Choroid plexus epithelial cell (primary cell): ENCODE data around the gene NTNG2.
A peak's percentile ranks its signal among the peaks of the same experiment; 100 is the strongest.
"Not testable (repeated sequence)": the region's sequence is repeated elsewhere in the genome, so short reads cannot be mapped to it uniquely, and the experiment has no call there.

Experiments used
- DNase-seq: peaks from one replicate; pipeline ENCODE4 v3.0.0-alpha.2; 2010; ENCODE audit warnings: low read depth
- H3K4me3 ChIP-seq: 2 replicates; pipeline ENCODE4 v1.5.1; 2011; ENCODE audit warnings: low read depth, mild to moderate bottlenecking, control low read depth, low read length, moderate library complexity
- TF ChIP-seq, protein P1 (sequence below): conservative IDR thresholded peaks from 2 replicates; pipeline ENCODE4 v1.5.1; 2011; ENCODE audit warnings: low read depth, mild to moderate bottlenecking, control low read depth, inconsistent platforms, low read length, moderate library complexity

NTNG2 gene

DNA sequence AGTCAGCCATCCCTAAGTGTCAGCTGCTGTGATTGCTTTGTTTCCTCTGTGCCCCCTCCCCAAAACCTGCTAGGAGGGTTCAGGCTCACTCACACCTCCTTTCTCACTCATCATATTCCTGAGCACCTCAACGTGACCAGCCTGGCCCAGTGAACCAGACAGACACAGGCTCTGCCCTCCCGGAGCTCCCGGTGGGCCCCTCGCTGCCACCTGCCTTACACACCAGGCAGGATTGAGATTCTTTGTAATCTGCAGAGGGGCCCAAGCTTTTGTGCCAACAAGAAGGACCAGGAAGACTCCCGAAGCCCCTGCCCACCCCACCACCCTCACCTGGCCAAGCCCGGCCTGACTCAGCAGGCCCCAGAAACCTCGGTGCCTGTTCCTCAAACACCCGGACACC is 87.8 kb downstream of the NTNG2 start:
- H3K4me3 ChIP-seq = no peak overlapping the region
- no peak for DNase-seq
- TF ChIP-seq, protein P1, sequence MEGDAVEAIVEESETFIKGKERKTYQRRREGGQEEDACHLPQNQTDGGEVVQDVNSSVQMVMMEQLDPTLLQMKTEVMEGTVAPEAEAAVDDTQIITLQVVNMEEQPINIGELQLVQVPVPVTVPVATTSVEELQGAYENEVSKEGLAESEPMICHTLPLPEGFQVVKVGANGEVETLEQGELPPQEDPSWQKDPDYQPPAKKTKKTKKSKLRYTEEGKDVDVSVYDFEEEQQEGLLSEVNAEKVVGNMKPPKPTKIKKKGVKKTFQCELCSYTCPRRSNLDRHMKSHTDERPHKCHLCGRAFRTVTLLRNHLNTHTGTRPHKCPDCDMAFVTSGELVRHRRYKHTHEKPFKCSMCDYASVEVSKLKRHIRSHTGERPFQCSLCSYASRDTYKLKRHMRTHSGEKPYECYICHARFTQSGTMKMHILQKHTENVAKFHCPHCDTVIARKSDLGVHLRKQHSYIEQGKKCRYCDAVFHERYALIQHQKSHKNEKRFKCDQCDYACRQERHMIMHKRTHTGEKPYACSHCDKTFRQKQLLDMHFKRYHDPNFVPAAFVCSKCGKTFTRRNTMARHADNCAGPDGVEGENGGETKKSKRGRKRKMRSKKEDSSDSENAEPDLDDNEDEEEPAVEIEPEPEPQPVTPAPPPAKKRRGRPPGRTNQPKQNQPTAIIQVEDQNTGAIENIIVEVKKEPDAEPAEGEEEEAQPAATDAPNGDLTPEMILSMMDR = no peak

DNA sequence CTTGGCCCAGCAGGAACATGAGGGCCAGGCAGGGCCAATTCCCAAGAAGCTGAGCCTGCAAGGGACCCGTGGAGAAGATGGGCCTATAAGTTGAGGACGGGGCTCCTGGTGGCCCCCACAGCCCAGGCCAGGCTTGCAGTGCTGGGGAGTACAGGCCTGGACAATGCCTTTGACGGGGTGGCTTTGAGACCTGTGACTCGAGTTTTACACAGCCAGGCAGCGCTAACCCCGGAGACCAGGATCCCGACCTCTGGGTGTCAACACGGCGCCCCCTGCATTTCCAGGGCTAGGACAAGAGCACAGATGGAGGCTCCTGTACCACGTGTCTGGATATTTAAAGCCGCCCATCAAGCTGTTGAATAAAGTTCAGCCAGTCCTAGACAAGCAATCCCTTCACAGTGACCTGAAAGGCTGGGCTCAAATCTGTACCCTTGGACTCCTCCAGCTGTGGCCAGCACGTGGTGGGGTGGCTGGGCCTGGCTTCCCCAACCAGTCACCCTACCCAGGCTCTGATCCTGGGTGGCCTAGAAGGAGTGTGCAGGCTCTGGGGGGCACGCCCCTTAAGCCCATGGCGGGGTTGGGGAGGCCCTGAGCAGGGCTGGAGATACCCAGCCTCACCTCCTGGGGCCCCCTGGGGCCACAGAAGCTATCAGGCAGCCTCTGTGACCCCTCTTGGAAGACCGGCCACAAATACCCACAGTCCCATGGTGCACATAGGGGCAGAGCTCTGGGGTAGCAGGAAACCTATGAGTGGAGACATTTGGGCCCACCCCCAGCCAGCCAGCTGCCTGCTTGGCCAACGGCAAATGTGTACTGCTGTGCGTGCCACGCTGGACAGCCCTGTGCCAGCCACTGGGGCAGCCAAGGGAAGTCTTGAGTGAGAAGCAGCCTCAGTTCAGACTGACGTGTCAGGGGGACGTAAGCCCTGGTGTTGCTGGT is 88.7 kb downstream of the NTNG2 start:
- no peak overlapping the region for H3K4me3 ChIP-seq
- DNase-seq = no peak
- TF ChIP-seq, protein P1 = no peak

DNA sequence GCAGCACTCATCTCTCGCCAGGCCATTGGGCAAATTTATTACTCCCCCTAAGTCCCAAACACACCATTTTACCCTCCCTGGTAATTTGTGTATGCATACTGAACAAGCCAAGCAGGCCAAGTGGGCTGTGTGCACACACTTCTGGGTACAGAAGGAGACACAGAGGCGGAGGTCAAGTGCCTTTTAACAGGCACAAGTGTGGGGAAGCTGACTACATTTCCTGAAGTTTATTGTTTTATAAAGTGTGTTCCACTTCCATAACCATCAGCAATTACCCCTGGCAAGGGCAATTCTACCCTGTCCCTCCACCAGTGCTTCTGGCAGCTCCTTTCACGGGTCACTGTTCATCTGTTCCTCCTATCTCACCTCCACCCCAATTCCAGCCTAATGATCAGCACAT is 99.0 kb downstream of the NTNG2 start:
- DNase-seq = no peak
- TF ChIP-seq, protein P1 = no peak
- no peak overlapping the region for H3K4me3 ChIP-seq

DNA sequence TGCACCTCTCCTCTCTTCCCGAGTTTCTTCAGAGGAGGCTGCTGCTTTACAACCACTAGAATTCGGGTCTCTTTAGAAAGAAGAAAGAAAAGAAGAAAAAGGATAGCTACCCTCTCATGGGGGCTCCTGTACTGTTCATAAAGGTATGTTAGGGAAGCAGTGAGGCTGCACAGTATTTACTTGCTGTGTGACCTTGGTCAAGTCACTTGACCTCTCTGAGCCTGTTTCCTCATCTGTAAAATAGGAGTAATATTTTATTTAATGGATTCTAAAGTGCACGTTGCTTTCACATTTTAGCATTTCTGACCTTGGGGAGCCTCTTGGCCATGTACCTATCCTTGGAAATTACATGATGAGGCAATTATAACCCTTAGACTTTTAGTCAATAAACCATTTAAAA is 104.2 kb downstream of the NTNG2 start:
- no peak for DNase-seq
- H3K4me3 ChIP-seq = no peak overlapping the region
- TF ChIP-seq, protein P1 = no peak

DNA sequence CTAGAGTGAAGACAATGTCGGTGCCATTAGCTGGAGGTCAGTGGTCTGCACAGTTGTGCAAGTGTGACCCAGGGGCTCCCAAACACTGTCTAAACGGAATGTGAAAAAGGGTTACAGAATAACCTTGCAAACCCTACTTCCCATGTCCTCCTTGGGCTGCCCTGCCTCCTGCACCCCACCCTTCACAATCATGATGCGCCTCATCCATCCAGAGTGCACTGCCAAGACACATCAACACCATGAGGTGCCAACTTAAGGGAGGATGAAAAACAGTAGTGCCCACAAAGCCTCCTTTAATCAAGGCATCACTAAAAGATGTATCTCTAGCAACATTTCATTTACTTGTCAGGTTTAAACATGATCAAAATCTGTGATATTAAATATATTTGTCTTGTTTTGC is 105.8 kb downstream of the NTNG2 start:
- no peak overlapping the region for H3K4me3 ChIP-seq
- TF ChIP-seq, protein P1 = no peak
- no peak for DNase-seq

DNA sequence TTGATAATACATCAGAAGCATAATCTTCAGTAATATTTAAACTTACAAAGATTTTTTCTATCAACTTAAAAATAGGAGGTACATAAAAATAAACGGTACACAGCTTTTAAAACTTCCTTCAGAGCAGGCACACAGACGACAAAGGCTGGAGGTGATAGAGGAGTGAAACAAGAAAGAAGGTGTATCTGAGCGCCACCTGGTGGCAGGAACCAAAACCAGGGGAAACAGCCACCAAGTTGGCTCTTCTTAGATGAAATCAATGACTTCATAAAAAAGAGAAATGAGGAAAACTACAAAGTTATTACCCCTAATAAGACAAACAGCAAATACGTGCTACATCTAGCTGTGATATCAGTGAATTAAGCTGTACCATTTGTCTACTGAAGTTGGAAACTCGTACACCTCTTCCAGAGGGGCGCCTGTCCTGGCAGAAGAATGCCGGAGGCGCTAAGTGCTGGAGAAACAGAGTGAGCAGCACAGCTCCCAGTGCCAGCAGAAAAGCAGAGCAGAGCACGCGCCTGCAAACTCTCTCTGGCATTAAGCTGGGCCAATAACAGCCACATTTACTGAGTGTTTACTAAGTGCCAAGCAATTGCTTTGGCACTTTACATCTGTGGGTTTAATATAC is 107.0 kb downstream of the NTNG2 start:
- no peak overlapping the region for H3K4me3 ChIP-seq
- DNase-seq = peak; percentile 80
- TF ChIP-seq, protein P1 = peak; percentile 85

DNA sequence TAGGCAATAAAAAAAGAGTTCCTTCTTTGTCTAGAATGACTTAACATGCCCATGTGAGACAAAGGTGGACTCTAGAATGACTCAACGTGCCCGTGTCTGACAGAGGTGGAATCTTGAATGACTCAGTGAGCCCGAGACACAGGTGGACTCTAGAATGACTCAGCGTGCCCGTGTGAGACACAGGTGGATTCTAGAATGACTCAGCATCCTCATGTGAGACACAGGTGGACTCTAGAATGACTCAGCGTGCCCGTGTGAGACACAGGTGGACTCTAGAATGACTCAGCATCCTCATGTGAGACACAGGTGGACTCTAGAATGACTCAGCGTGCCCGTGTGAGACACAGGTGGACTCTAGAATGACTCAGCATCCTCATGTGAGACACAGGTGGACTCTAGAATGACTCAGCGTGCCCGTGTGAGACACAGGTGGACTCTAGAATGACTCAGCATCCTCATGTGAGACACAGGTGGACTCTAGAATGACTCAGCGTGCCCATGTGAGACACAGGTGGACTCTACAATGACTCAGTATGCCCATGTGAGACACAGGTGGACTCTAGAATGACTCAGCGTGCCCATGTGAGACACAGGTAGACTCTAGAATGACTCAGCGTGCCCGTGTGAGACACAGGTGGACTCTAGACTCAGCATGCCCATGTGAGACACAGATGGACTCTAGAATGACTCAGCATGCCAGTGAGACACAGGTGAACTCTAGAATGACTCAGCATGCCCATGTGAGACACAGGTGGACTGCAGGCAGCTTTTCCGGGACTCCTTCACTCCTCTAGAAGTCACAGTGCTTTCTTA is 108.1 kb downstream of the NTNG2 start:
- DNase-seq, H3K4me3 ChIP-seq: not testable (repeated sequence)
